B cell (primary cell): ENCODE data around the gene WDR27. TPM values are rescaled to one million over a fixed set of nuclear protein-coding genes. Genes with fewer than 3 reads are reported as not detected.

ENCODE experiments used
- ATAC-seq: fragments of 200-7000 bp; cut with Tn5 transposase; one replicate; pipeline ENCODE4 v1.10.0; 2021; ENCODE audit warnings: low read depth, mild to moderate bottlenecking, moderate number of reproducible peaks, moderate library complexity
- CTCF ChIA-PET: fragments of 350-600 bp; sonication (Branson Sonifier 250); formaldehyde crosslinking; loops from one replicate; lab custom pipeline; 2021; ENCODE audit warnings: antibody characterized with exemption, inconsistent platforms; lab: Charles Lee
- POLR2A ChIA-PET: fragments of 350-600 bp; sonication (Branson Sonifier 250); formaldehyde crosslinking; loops from one replicate; lab custom pipeline; 2021; ENCODE audit warnings: antibody characterized with exemption; lab: Charles Lee
- DNase-seq: peaks from one replicate; pipeline ENCODE4 v3.0.0; 2013
- H2AFZ ChIP-seq: 2 replicates; pipeline ENCODE4 v1.6.1; 2012; ENCODE audit warnings: mild to moderate bottlenecking, low read depth, low read length; ENCODE audit not compliant: insufficient read depth, poor library complexity, severe bottlenecking
- H3K27ac ChIP-seq, 2 donors: 1 replicate in 1 of 2; 2 replicates in 1 of 2; pipeline ENCODE4 v1.5.1; 2012 to 2013; ENCODE audit warnings: low read length in 2 of 2, mild to moderate bottlenecking in 2 of 2, moderate library complexity in 1 of 2
- H3K27me3 ChIP-seq, 4 experiments: fragments of 200-600 bp in 1 of 4; sonication (generic) in 1 of 4; replicated peaks in 1 of 4; 1 replicate in 2 of 4; 2 replicates in 2 of 4; pipeline versions ENCODE4 v1.6.1 to v1.7.0; 2013 to 2016; ENCODE audit warnings: low read length in 3 of 4, mild to moderate bottlenecking in 2 of 4, mixed read lengths in 1 of 4, moderate library complexity in 1 of 4; ENCODE audit not compliant: insufficient read depth in 4 of 4, control insufficient read depth in 3 of 4; ENCODE audit errors: control extremely low read depth in 1 of 4
- H3K36me3 ChIP-seq, 2 experiments: replicated peaks in 1 of 2; 1 replicate in 1 of 2; 2 replicates in 1 of 2; pipeline versions ENCODE4 v1.6.1 to v1.7.1; 2013; ENCODE audit warnings: low read length in 1 of 2; ENCODE audit not compliant: insufficient read depth in 2 of 2, control insufficient read depth in 1 of 2; ENCODE audit errors: control extremely low read depth in 1 of 2, extremely low read depth in 1 of 2
- H3K4me1 ChIP-seq, 2 donors: fragments of 200-600 bp in 1 of 2; sonication (generic) in 1 of 2; 1 replicate in 1 of 2; 2 replicates in 1 of 2; pipeline versions ENCODE4 v1.5.1 to v1.6.1; 2013 to 2017; ENCODE audit warnings: low read length in 2 of 2; ENCODE audit not compliant: control insufficient read depth in 2 of 2, insufficient read depth in 2 of 2
- H3K4me2 ChIP-seq: replicated peaks from 2 replicates; pipeline ENCODE3; 2012; ENCODE audit warnings: mild to moderate bottlenecking, low read depth, low read length; ENCODE audit not compliant: poor library complexity, severe bottlenecking
- H3K4me3 ChIP-seq, 5 experiments: fragments of 200-600 bp in 1 of 5; sonication (generic) in 1 of 5; 1 replicate in 3 of 5; 2 replicates in 2 of 5; pipeline versions ENCODE4 v1.5.1 to v1.7.0; 2011 to 2016; ENCODE audit warnings: low read length in 4 of 5, mild to moderate bottlenecking in 4 of 5, low read depth in 2 of 5, control low read depth in 1 of 5, moderate library complexity in 1 of 5; ENCODE audit not compliant: insufficient read depth in 1 of 5; ENCODE audit errors: control extremely low read depth in 1 of 5, extremely low read depth in 1 of 5
- H3K79me2 ChIP-seq: fragments of 200-600 bp; sonication (generic); one replicate; pipeline ENCODE4 v1.6.0; 2016; ENCODE audit warnings: low read length; ENCODE audit not compliant: control insufficient read depth, insufficient read depth
- H3K9ac ChIP-seq: fragments of 200-600 bp; sonication (generic); 2 replicates; pipeline ENCODE4 v1.6.1; 2017; ENCODE audit warnings: mild to moderate bottlenecking, low read length, moderate library complexity
- H3K9me3 ChIP-seq, 3 donors: one replicate each; pipeline versions ENCODE4 v1.6.1 to v1.7.1; 2013; ENCODE audit warnings: low read length in 2 of 3; ENCODE audit not compliant: control insufficient read depth in 2 of 3, insufficient read depth in 1 of 3; ENCODE audit errors: control extremely low read depth in 1 of 3
- H4K20me1 ChIP-seq: 2 replicates; pipeline ENCODE4 v1.6.0; 2012; ENCODE audit warnings: mild to moderate bottlenecking, low read length; ENCODE audit not compliant: insufficient read depth, control insufficient read depth, poor library complexity, severe bottlenecking
- H3K27ac Mint-ChIP-seq: one replicate; pipeline ENCODE4 v1.8.0; 2021; ENCODE audit warnings: mixed read lengths
- H3K27me3 Mint-ChIP-seq: one replicate; pipeline ENCODE4 v1.8.0; 2021; ENCODE audit warnings: mixed read lengths
- H3K4me1 Mint-ChIP-seq: one replicate; pipeline ENCODE4 v1.8.0; 2021; ENCODE audit warnings: mixed read lengths
- H3K4me3 Mint-ChIP-seq: one replicate; pipeline ENCODE4 v1.8.0; 2021; ENCODE audit warnings: mixed read lengths
- H3K9me3 Mint-ChIP-seq: one replicate; pipeline ENCODE4 v1.8.0; 2022; ENCODE audit warnings: mixed read lengths; ENCODE audit not compliant: insufficient read depth
- CTCF ChIP-seq: fragments of 200-600 bp; IDR thresholded peaks from one replicate; pipeline ENCODE4 v1.8.0; 2022; ENCODE audit warnings: antibody characterized with exemption, mild to moderate bottlenecking
- EZH2 ChIP-seq: IDR thresholded peaks from 2 replicates; pipeline ENCODE4 v1.6.1; 2012; ENCODE audit warnings: borderline replicate concordance, low read depth, mild to moderate bottlenecking, moderate library complexity, low read length; ENCODE audit not compliant: insufficient read depth, poor library complexity, severe bottlenecking
- WGBS: methylation state at CpG from one replicate; pipeline ENCODE4 v1.1.5; 2013; ENCODE audit warnings: missing lambda C conversion rate; ENCODE audit not compliant: insufficient coverage; 5-methylcytosine and 5-hydroxymethylcytosine counted together
- intact Hi-C: fragments of 100-400 bp; cut with micrococcal nuclease; formaldehyde crosslinking; loops from one replicate; pipeline ENCODE4 v1.10.0; 2022
- polyA plus RNA-seq: library from polyadenylated mRNA; depleted of rRNA; stranded (reverse); fragments of >200 nt; gene quantifications from 2 replicates; pipeline ENCODE4 v1.2.3, GENCODE V29; 2012
- total RNA-seq, 2 donors: library from RNA; stranded (reverse); fragments of 120-200 nt in 1 of 2; gene quantifications; 1 replicate in 1 of 2; 2 replicates in 1 of 2; pipeline versions ENCODE4 v1.2.3 to v1.2.4, GENCODE V29; 2013 to 2022

WDR27 gene
- total and polyA plus RNA-seq, 2 donors (not counting 1 experiment from before 2014, with no cell fraction given), result 64.3 to 86.3 TPM

GRCh38 chr6:169573883-169574282 lies 127.9 kb downstream of the WDR27 start:
- Mint-ChIP-seq H3K4me1 (peaks cover under 1% of the 10 kb centered on the region), H3K27ac (no peak overlapping the region), H3K4me3 (no peak overlapping the region), H3K9me3 (no peaks in the 10 kb centered on the region), H3K27me3 (no peaks in the 10 kb centered on the region)
- ChIA-PET POLR2A (no interaction called here), CTCF (no interaction called here)
- peaks cover under 1 to 1% of the 10 kb centered on the region in 2 donors for H3K4me1 ChIP-seq
- DNase-seq (no peak), ATAC-seq (no peak)
- no peaks in the 10 kb centered on the region for H4K20me1 ChIP-seq
- TF ChIP-seq CTCF (no peak), EZH2 (no peak)
- peaks cover 0 to 4% (median 0%) of the 10 kb centered on the region in 3 donors for H3K9me3 ChIP-seq
- no peak overlapping the region for H3K9ac ChIP-seq
- WGBS, result 99% methylated on average over 5 of the region's 5 CpGs
- H2AFZ ChIP-seq, result no peak overlapping the region
- no peak overlapping the region for H3K4me3 ChIP-seq
- no peaks in the 10 kb centered on the region for H3K27me3 ChIP-seq
- H3K4me2 ChIP-seq, result no peak overlapping the region
- no peaks in the 10 kb centered on the region for H3K36me3 ChIP-seq
- H3K27ac ChIP-seq, result no peak overlapping the region
- H3K79me2 ChIP-seq, result no peaks in the 10 kb centered on the region
- intact Hi-C loops, result no loop called here

GRCh38 chr6:169571123-169571962 lies 130.5 kb downstream of the WDR27 start:
- no peak for ATAC-seq
- Mint-ChIP-seq H3K4me1 (peaks cover 6% of the 10 kb centered on the region), H3K4me3 (no peak overlapping the region), H3K9me3 (no peaks in the 10 kb centered on the region), H3K27ac (no peak overlapping the region), H3K27me3 (no peaks in the 10 kb centered on the region)
- H3K79me2 ChIP-seq, result no peaks in the 10 kb centered on the region
- H3K27me3 ChIP-seq, result no peaks in the 10 kb centered on the region
- peaks cover 5 to 11% of the 10 kb centered on the region in 2 donors for H3K4me1 ChIP-seq
- no peak overlapping the region for H3K9ac ChIP-seq
- ChIA-PET CTCF (no interaction called here), POLR2A (no interaction called here)
- TF ChIP-seq EZH2, result no peak
- TF ChIP-seq CTCF, result no peak
- no peak overlapping the region for H3K4me3 ChIP-seq
- no peak overlapping the region for H3K27ac ChIP-seq
- 87% methylated on average over 3 of the region's 12 CpGs for WGBS
- intact Hi-C loops, result no loop called here
- H2AFZ ChIP-seq, result no peak overlapping the region
- H3K36me3 ChIP-seq, result no peaks in the 10 kb centered on the region
- DNase-seq, result no peak
- H3K4me2 ChIP-seq, result no peak overlapping the region
- no peaks in the 10 kb centered on the region for H3K9me3 ChIP-seq
- H4K20me1 ChIP-seq, result no peaks in the 10 kb centered on the region
